GM21529 (cell line): ENCODE data around the gene SPATA32.

Experiments used
- ATAC-seq: cut with Tn5 transposase; IDR thresholded peaks from one replicate; pipeline ENCODE4 v1.9.1; 2021; ENCODE audit not compliant: unreplicated experiment

Gene SPATA32

DNA sequence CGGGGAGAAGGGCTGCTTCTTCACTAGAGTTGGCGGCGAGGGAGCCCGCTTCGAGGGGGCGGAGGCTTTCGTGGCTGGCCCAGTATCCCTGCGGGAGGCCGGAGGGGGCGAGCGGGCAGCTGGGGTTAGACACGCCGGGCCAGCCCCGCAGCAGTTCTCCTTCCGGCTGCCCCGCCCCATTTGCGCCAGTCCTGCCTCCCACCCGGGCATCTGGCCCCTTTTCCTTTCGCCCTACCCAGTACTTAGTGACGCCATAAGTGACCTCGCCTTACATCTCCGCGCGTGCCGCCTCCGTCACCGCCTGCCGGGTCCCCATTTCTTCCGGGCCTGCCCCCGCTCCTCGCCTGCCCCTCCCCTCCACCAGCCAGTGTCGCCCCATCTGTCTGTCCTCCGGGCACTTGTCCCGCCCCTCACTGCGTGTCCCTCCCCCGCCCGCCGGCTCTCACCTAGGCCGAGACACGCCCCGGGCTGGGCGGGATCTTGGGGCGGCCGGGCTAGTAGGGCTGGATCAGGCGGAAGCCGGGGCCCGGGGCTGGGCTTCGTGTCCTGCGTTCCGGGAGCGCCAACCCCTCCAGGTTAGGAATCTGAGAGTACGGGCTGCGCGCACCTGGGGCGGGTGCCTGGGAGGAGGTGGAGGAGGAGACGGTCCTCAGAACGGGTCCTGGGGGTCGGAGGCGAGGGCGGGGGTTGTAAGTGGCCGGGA lies 14.3 kb downstream of the SPATA32 start:
- ATAC-seq: peak; percentile 75

GRCh38 chr17:45246861-45247428 lies 14.9 kb downstream of the SPATA32 start:
- ATAC-seq: no peak

GRCh38 chr17:45246338-45246737 lies 15.6 kb downstream of the SPATA32 start:
- no peak for ATAC-seq

DNA sequence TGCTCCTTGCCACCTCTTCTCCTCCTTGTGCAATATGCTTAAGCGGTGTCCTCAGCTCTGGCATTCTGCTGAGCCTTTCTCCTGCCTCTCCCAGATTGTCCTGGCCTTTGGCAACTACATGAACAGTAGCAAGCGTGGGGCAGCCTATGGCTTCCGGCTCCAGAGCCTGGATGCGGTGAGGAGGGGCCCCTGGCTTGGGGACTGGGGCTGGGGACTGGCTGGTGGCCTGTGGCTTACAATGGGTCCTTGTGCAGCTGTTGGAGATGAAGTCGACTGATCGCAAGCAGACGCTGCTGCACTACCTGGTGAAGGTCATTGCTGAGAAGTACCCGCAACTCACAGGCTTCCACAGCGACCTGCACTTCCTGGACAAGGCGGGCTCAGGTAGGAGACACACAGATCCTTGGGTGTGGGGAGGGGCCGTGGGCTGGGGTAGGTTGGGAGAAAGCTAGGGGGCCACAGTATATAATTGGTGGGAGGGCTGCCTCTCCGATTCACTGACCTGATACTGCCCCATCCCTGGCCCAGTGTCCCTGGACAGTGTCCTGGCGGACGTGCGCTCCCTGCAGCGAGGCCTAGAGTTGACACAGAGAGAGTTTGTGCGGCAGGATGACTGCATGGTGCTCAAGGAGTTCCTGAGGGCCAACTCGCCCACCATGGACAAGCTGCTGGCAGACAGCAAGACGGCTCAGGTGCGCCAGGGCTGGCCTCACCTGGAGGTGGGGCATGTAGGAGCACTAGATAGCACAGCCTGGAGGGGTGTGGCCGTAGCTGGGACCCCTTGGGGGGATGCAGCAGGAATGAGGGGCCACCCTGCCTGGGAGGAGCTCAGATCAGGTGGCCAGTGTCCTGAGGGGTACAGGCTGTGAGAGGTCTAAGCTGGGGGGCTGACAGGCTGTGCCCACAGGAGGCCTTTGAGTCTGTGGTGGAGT lies 16.9 kb downstream of the SPATA32 start:
- ATAC-seq: no peak

DNA sequence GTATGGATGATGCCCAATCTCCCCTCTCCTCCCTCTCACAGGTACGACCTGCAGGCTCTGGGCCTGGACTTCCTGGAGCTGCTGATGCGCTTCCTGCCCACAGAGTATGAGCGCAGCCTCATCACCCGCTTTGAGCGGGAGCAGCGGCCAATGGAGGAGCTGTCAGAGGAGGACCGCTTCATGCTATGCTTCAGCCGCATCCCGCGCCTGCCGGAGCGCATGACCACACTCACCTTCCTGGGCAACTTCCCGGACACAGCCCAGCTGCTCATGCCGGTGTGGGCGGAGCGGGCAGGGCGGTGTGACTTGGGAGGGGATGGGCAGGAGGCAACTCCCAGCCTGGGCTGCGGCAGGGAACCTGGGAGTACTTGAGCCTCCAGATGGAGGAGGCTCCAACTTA lies 18.1 kb downstream of the SPATA32 start:
- no peak for ATAC-seq

- no peak for ATAC-seq
Observed at GRCh38 chr17:45242029-45242414, 19.9 kb downstream of the SPATA32 start.

DNA sequence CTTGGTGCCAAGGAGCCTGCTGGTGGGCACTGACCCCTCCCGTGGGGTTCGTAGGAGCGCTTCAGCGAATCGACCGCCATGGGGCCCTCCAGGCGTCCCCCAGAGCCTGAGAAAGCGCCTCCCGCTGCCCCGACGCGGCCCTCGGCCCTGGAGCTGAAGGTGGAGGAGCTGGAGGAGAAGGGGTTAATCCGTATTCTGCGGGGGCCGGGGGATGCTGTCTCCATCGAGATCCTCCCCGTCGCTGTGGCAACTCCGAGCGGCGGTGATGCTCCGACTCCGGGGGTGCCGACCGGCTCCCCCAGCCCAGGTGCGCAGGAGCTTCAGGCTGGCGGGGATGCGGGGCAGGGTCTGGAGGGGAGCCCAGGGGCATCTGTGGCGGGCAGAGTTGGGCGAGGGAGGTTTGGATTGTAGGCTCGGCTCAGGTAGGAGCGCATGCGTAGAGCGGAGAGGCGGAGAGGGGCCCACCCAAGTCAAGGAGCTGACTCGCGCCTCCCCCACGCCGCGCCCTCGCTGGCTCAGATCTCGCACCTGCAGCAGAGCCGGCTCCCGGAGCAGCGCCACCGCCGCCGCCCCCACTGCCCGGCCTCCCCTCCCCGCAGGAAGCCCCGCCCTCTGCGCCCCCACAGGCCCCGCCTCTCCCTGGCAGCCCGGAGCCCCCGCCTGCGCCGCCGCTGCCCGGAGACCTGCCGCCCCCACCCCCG lies 20.4 kb downstream of the SPATA32 start:
- no peak for ATAC-seq

- ATAC-seq: no peak
Observed at GRCh38 chr17:45240905-45241327, 21.0 kb downstream of the SPATA32 start.

DNA sequence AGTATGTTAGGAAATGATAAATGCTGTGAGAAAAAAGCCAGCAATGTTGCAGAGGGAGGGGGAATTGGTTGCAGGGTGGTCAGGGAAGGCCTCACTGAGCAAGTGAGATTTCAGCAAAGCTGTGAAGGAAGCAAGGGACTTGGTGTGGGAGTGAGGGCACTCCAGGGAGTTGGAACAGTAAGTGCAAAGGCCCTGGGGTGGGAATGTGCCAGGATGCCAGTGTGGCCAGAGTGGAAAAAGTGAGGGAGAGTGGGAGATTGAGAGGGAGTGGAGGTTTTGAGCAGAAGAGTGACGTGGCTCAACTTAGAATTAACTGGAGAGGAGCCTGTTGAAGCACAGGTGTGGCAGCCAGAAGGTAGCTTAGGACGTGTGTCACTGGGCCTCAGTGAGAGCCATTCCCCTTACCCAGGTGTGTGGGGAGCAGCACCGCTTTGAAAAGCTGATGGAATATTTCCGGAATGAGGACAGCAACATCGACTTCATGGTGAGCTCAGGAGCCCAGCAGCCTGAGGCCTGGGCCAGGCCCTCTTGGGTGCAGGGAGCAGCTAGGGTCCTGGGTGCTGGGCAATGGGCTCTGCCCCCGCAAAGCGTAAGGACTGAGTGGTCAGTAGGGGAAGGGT lies 23.6 kb downstream of the SPATA32 start:
- ATAC-seq: no peak

DNA sequence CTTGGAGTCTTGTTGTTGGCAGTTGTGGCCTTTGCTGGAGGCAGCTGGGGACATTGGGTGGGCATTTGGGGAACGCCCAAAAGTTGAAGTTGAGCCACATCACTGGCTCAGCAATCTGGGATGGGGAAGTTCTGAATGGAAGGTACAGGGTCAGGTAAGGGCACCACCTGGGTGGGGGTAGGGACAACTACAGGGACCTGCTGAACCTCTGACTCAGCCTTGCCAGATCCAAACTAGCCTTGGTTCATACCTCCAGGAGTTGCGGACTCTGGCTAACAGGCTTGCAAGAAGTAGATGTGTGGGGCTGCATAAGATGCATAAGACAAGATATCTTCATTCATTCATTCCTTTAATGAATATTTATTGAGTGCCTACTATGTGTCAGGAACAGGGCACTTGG lies 24.2 kb downstream of the SPATA32 start:
- ATAC-seq: no peak

GRCh38 chr17:45236282-45236606 lies 25.6 kb downstream of the SPATA32 start:
- ATAC-seq: no peak

GRCh38 chr17:45235416-45236281 lies 26.2 kb downstream of the SPATA32 start:
- ATAC-seq: no peak

- ATAC-seq: no peak
Observed at GRCh38 chr17:45234641-45235415, 27.1 kb downstream of the SPATA32 start.

- ATAC-seq: no peak
Observed at GRCh38 chr17:45233423-45233924, 28.4 kb downstream of the SPATA32 start.

DNA sequence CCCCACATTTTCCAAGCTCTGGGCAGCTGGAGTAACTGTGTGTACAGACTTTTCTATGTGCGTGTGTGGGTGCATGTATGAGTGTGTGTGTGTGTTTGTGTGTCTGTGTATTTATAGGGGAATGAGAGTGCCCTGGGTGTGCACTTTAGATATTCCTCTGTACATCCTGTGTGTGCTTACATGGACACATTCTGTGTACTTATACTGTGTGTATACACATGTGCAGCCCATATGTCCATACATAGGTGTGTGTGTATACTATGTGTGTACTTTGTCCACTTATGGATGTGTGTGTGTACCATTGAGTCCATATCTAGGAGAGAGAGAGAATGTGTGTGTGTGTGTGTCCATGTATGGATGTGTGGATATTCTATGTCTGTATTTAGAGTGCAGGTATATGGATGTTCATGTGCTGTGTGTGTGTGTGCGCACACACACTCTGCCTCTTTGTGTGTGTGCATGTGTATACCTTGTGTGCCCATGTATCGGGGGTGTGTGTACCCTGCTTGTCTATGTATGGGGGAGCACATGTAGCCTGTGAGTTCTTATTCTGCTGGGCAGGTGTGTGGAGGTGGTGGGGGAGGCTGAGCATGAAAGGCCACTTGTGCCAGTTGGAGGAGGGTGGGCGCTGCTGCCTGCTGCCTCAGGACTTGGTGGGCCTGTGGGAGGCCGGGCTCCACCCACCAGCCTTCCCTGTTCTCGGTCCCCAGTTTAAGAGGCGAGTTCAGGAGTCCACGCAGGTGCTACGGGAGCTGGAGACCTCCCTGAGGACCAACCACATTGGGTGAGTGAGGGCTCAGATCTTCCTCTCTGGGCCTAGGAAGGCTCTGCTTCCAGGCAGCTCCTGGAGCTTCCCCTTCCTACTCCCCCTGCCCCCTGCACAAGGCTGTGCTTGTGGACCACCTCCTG lies 29.1 kb downstream of the SPATA32 start:
- ATAC-seq: no peak

DNA sequence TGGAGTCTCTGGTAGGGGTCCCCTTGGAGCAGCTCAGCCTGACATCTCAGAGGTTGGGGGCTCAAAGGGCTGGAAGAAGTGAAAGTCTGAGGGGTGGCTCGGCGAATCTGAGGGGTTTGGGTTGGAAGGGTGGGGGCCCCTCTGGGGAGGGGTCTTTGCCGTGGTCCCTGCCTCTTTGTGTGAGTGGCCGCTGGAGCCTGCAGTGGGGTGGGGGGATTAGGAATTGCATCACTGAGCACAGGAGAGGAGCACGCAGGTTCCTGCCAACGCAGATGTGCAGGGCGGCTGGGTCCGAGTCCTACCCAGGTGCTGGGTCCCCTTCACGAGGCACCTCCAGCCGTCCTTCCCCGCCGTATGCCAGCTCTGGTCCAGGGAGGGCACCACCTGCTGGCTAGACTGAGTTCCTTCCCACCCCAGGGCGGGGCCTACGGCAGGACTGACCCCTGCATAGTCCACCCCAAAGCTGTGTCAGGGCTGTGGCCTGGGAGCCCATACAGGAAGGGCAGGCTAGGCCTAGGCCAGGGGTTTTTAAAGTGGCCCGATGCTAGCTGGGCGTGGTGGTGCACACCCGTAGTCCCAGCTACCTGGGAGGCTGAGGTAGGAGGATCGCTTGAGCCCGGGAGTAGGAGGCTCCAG lies 30.3 kb downstream of the SPATA32 start:
- no peak for ATAC-seq

DNA sequence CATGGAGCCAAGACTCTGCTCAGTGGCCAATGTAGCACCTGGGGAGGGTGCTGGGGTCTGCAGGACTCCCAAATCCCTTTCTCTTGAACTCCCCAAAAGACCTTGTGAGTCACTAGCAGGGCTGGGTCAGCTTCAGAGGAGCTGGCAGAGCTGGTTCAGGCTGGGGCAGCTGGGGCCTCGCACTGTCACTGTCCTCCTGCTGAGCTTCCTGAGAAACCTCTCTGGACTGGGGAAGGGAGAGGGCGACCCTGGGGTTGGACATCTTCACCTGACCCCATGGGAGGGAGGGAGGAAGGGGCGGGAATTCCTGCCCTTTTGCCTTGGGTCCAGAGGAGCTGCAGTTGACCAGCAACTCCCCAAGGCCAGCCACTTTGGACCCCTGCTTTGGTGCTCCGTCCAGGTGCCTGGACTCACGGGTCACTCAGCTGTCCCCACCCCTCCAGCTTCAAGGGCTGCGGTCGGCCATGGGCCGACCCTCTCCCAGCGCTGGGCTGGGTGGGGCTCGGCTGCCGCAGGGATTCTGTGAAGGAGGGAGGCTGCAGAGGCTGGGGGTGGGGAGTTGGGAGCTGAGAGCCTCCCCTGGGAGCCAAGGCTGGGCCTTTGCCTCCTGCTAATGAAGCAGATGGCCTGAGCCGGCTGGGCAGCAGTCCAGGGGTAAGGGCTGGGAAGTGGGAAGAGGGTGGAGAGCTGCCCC lies 31.0 kb downstream of the SPATA32 start:
- no peak for ATAC-seq
